ENCODE data around the gene AIFM3. TPM values are rescaled to one million over a fixed set of nuclear protein-coding genes. Genes with fewer than 3 reads are reported as not detected.

Gene AIFM3
- total RNA-seq, 1 experiment from 2014 or later: 2.6 TPM

GRCh38 chr22:20953342-20953608, 13.8 kb upstream of the AIFM3 start:
- DNase-seq (ENCODE audit: low spot score) (no peak), ATAC-seq (no peak)
- H3K27me3 Mint-ChIP-seq (ENCODE audit: low read depth): peaks cover 7% of the 10 kb centered on the region; the same call in 1 of the 2 replicates
- no peaks in the 10 kb centered on the region for H3K9me3 Mint-ChIP-seq
- ChIA-PET POLR2A (no interaction called here), CTCF (interaction anchor here (0.6 kb wide), 1 partner anchor 36 kb away, joined by 3 read pairs; the partner anchor contains the start of gene CRKL)
- TF ChIP-seq RELA (CRISPR knock-in tag; IDR thresholded peaks at IDR 0.05; ENCODE audit: borderline replicate concordance) (no peak), CBFB (CRISPR knock-in tag; IDR thresholded peaks at IDR 0.05; ENCODE audit: low read depth) (no peak), ATF3 (CRISPR knock-in tag; conservative IDR thresholded peaks at IDR 0.05) (no peak), ETV6 (CRISPR knock-in tag; IDR thresholded peaks at IDR 0.05) (no peak), OVOL2 (CRISPR knock-in tag; IDR thresholded peaks at IDR 0.05; ENCODE audit: borderline replicate concordance) (no peak), ZNF281 (CRISPR knock-in tag; IDR thresholded peaks at IDR 0.05) (no peak), MLX (CRISPR knock-in tag; IDR thresholded peaks at IDR 0.05) (no peak), ELF4 (CRISPR knock-in tag; IDR thresholded peaks at IDR 0.05; ENCODE audit: low read depth) (no peak), ATF6 (CRISPR knock-in tag; IDR thresholded peaks at IDR 0.05) (no peak), RORB (CRISPR knock-in tag; IDR thresholded peaks at IDR 0.05) (no peak), ZBTB43 (CRISPR knock-in tag; IDR thresholded peaks at IDR 0.05) (no peak), HMGXB4 (CRISPR knock-in tag; IDR thresholded peaks at IDR 0.05) (no peak), E2F1 (CRISPR knock-in tag; IDR thresholded peaks at IDR 0.05) (no peak), IRF2 (CRISPR knock-in tag; IDR thresholded peaks at IDR 0.05; ENCODE audit: borderline replicate concordance, low read depth) (no peak), FOXK1 (CRISPR knock-in tag; IDR thresholded peaks at IDR 0.05) (no peak), NR1H2 (CRISPR knock-in tag; IDR thresholded peaks at IDR 0.05) (no peak)
- peaks cover 11% of the 10 kb centered on the region for H3K4me1 Mint-ChIP-seq
- no peak overlapping the region for H3K27ac Mint-ChIP-seq
- no peak overlapping the region for H3K4me3 Mint-ChIP-seq
- H3K36me3 Mint-ChIP-seq: peaks cover 39% of the 10 kb centered on the region

Measured in WTC11 (cell line).